K562 (cell line): ENCODE measurements around the gene NEU1. TPM values are rescaled to one million over a fixed set of nuclear protein-coding genes. Genes with fewer than 3 reads are reported as not detected.
A peak's percentile ranks its signal among the peaks of the same experiment; 100 is the strongest.

Source experiments
- DDX20 ChIP-seq: fragments of 450-650 bp; IDR thresholded peaks from 2 replicates; pipeline ENCODE4 v1.6.1; 2016; ENCODE audit warnings: missing genetic modification characterization, low read depth, mild to moderate bottlenecking, missing compliant biosample characterization, moderate library complexity
- ETV5 ChIP-seq: sonication (generic); formaldehyde crosslinking; IDR thresholded peaks from 2 replicates; pipeline ENCODE4 v1.4.0; 2020; ENCODE audit warnings: low read depth, mild to moderate bottlenecking, missing genetic modification reagents
- HNRNPL ChIP-seq: fragments of 200-400 bp; formaldehyde crosslinking; IDR thresholded peaks from 2 replicates; pipeline ENCODE4 v1.6.1; 2017; ENCODE audit warnings: low read depth, mild to moderate bottlenecking, low read length
- MTF1 ChIP-seq: fragments of 250-450 bp; sonication (Bioruptor Pico); IDR thresholded peaks from 2 replicates; pipeline ENCODE4 v1.9.0; 2021; ENCODE audit warnings: moderate library complexity, mild to moderate bottlenecking, inconsistent platforms, borderline replicate concordance
- SNRNP70 ChIP-seq: fragments of 200-400 bp; formaldehyde crosslinking; optimal IDR thresholded peaks from 2 replicates; pipeline ENCODE3; 2017; ENCODE audit warnings: low read depth, low read length
- ZFP36 ChIP-seq: fragments of 150-350 bp; IDR thresholded peaks from 2 replicates; pipeline ENCODE4 v1.6.1; 2018; ENCODE audit warnings: low read length, low read depth; ENCODE audit not compliant: partially characterized antibody
- ZNF23 ChIP-seq: fragments of 250-450 bp; sonication (Bioruptor Pico); IDR thresholded peaks from 2 replicates; pipeline ENCODE4 v1.4.0; 2020; ENCODE audit warnings: mild to moderate bottlenecking
- ZNF316 ChIP-seq: fragments of 450-650 bp; IDR thresholded peaks from 2 replicates; pipeline ENCODE4 v1.6.1; 2016
- ZNF347 ChIP-seq: fragments of 450-650 bp; formaldehyde crosslinking; IDR thresholded peaks from 2 replicates; pipeline ENCODE4 v1.4.0; 2020; ENCODE audit warnings: low read depth, mild to moderate bottlenecking, moderate library complexity
- polyA plus RNA-seq, 8 experiments: library from polyadenylated mRNA; depleted of rRNA in 4 of 8; stranded (reverse) in 5 of 8; unstranded in 3 of 8; fragments of >200 nt; fragmentation: Nextera tagmentation in 2 of 8; fragmentation: Illumina TruSeq in 1 of 8; extraction: Ambion mirVana in 2 of 8; extraction: Trizol in 1 of 8; gene quantifications; 2 replicates each; pipeline versions ENCODE4 v1.2.1 to v1.2.3, GENCODE V29; 2011 to 2014; ENCODE audit warnings: inconsistent platforms in 1 of 8, missing spikeins in 1 of 8
- total RNA-seq, 7 experiments: library from RNA; depleted of rRNA in 6 of 7; stranded (reverse); fragments of >200 nt in 6 of 7; fragmentation: Illumina TruSeq in 2 of 7; extraction: Trizol in 2 of 7; gene quantifications; 2 replicates each; pipeline versions ENCODE4 v1.2.1 to v1.2.3, GENCODE V29; 2011 to 2021; ENCODE audit warnings: low replicate concordance in 1 of 7
- TF ChIP-seq, protein P1 (sequence below): fragments of 250-450 bp; sonication (Bioruptor Pico); IDR thresholded peaks from 2 replicates; pipeline ENCODE4 v1.8.0; 2021; ENCODE audit warnings: moderate library complexity, mild to moderate bottlenecking, inconsistent platforms
- TF ChIP-seq, protein P2 (sequence below), 3 experiments: fragments of 200-800 bp in 1 of 3; fragments of 250-450 bp in 1 of 3; fragments of 450-650 bp in 1 of 3; sonication (Bioruptor Pico) in 1 of 3; sonication (Bioruptor generic) in 1 of 3; formaldehyde crosslinking in 1 of 3; IDR thresholded peaks; 2 replicates each; pipeline versions ENCODE4 v1.6.1 to v1.8.0; 2016 to 2022; ENCODE audit warnings: mild to moderate bottlenecking in 2 of 3, missing genetic modification characterization in 2 of 3, missing compliant biosample characterization in 1 of 3, moderate library complexity in 1 of 3
- TF ChIP-seq, protein P3 (sequence below): IDR thresholded peaks from 2 replicates; pipeline ENCODE4 v1.6.1; 2011; ENCODE audit warnings: borderline replicate concordance, low read depth, mild to moderate bottlenecking, moderate library complexity, low read length; ENCODE audit not compliant: insufficient read depth, poor library complexity, severe bottlenecking
- TF ChIP-seq, protein P4 (sequence below): fragments of 450-650 bp; formaldehyde crosslinking; IDR thresholded peaks from 2 replicates; pipeline ENCODE4 v1.4.0; 2020; ENCODE audit warnings: mild to moderate bottlenecking, moderate library complexity
- TF ChIP-seq, protein P5 (sequence below): fragments of 250-450 bp; sonication (Bioruptor Pico); IDR thresholded peaks from 2 replicates; pipeline ENCODE4 v1.4.0; 2020; ENCODE audit warnings: borderline replicate concordance
- TF ChIP-seq, protein P6 (sequence below): sonication (generic); formaldehyde crosslinking; IDR thresholded peaks from 2 replicates; pipeline ENCODE4 v1.8.0; 2022; ENCODE audit warnings: missing genetic modification reagents, mild to moderate bottlenecking, borderline replicate concordance

The NEU1 gene
- total and polyA plus RNA-seq, 9 of the 15 experiments (the other 6 are each of a cell fraction or from before 2014, with no cell fraction given) = 14.8 to 67.8 (median 51.0) TPM

DNA sequence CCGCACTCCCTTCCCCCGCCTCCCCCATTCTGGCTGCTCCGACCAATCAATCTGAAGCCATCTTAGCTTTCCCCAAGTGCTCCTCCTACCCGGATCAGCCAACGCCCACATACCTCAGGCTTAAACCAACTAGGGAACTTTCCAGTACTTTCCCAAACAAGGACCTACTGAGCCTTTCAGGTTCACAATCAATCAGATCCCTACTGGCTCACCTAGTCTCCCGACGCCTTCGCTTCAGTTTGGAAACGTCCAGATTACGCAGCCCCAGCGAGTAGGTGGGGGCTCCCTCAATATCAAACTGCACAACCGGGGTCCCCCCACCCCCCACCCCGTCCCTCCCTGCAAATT, 48.0 kb downstream of the NEU1 start (continued):
- TF ChIP-seq ZNF316 = no peak
- TF ChIP-seq, protein P1, sequence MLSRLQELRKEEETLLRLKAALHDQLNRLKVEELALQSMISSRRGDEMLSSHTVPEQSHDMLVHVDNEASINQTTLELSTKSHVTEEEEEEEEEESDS (CRISPR knock-in tag) = no peak
- TF ChIP-seq, protein P2, sequence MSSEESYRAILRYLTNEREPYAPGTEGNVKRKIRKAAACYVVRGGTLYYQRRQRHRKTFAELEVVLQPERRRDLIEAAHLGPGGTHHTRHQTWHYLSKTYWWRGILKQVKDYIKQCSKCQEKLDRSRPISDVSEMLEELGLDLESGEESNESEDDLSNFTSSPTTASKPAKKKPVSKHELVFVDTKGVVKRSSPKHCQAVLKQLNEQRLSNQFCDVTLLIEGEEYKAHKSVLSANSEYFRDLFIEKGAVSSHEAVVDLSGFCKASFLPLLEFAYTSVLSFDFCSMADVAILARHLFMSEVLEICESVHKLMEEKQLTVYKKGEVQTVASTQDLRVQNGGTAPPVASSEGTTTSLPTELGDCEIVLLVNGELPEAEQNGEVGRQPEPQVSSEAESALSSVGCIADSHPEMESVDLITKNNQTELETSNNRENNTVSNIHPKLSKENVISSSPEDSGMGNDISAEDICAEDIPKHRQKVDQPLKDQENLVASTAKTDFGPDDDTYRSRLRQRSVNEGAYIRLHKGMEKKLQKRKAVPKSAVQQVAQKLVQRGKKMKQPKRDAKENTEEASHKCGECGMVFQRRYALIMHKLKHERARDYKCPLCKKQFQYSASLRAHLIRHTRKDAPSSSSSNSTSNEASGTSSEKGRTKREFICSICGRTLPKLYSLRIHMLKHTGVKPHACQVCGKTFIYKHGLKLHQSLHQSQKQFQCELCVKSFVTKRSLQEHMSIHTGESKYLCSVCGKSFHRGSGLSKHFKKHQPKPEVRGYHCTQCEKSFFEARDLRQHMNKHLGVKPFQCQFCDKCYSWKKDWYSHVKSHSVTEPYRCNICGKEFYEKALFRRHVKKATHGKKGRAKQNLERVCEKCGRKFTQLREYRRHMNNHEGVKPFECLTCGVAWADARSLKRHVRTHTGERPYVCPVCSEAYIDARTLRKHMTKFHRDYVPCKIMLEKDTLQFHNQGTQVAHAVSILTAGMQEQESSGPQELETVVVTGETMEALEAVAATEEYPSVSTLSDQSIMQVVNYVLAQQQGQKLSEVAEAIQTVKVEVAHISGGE (CRISPR knock-in tag; IDR thresholded peaks at IDR 0.05) = no peak
- no peak for TF ChIP-seq SNRNP70
- TF ChIP-seq, protein P3, sequence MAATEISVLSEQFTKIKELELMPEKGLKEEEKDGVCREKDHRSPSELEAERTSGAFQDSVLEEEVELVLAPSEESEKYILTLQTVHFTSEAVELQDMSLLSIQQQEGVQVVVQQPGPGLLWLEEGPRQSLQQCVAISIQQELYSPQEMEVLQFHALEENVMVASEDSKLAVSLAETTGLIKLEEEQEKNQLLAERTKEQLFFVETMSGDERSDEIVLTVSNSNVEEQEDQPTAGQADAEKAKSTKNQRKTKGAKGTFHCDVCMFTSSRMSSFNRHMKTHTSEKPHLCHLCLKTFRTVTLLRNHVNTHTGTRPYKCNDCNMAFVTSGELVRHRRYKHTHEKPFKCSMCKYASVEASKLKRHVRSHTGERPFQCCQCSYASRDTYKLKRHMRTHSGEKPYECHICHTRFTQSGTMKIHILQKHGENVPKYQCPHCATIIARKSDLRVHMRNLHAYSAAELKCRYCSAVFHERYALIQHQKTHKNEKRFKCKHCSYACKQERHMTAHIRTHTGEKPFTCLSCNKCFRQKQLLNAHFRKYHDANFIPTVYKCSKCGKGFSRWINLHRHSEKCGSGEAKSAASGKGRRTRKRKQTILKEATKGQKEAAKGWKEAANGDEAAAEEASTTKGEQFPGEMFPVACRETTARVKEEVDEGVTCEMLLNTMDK = no peak
- TF ChIP-seq, protein P4, sequence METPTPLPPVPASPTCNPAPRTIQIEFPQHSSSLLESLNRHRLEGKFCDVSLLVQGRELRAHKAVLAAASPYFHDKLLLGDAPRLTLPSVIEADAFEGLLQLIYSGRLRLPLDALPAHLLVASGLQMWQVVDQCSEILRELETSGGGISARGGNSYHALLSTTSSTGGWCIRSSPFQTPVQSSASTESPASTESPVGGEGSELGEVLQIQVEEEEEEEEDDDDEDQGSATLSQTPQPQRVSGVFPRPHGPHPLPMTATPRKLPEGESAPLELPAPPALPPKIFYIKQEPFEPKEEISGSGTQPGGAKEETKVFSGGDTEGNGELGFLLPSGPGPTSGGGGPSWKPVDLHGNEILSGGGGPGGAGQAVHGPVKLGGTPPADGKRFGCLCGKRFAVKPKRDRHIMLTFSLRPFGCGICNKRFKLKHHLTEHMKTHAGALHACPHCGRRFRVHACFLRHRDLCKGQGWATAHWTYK (CRISPR knock-in tag) = 0 out of 2 replicates have a peak, but pooled peaks have one; percentile 18
- TF ChIP-seq ZNF23 (CRISPR knock-in tag) = no peak
- TF ChIP-seq ZNF347 (CRISPR knock-in tag) = no peak
- TF ChIP-seq HNRNPL = no peak
- TF ChIP-seq ETV5 (CRISPR knock-in tag) = no peak
- no peak for TF ChIP-seq MTF1 (CRISPR knock-in tag)
- TF ChIP-seq, protein P5, sequence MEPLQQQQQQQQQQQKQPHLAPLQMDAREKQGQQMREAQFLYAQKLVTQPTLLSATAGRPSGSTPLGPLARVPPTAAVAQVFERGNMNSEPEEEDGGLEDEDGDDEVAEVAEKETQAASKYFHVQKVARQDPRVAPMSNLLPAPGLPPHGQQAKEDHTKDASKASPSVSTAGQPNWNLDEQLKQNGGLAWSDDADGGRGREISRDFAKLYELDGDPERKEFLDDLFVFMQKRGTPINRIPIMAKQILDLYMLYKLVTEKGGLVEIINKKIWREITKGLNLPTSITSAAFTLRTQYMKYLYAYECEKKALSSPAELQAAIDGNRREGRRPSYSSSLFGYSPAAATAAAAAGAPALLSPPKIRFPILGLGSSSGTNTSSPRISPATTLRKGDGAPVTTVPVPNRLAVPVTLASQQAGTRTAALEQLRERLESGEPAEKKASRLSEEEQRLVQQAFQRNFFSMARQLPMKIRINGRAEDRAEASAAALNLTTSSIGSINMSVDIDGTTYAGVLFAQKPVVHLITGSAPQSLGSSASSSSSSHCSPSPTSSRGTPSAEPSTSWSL (CRISPR knock-in tag) = no peak
- TF ChIP-seq DDX20 (tag) = no peak
- TF ChIP-seq, protein P6, sequence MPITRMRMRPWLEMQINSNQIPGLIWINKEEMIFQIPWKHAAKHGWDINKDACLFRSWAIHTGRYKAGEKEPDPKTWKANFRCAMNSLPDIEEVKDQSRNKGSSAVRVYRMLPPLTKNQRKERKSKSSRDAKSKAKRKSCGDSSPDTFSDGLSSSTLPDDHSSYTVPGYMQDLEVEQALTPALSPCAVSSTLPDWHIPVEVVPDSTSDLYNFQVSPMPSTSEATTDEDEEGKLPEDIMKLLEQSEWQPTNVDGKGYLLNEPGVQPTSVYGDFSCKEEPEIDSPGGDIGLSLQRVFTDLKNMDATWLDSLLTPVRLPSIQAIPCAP (CRISPR knock-in tag) = no peak
- TF ChIP-seq ZFP36 = no peak
